Activated naive CD8-positive, alpha-beta T cell treated with anti-CD3 and anti-CD28 coated beads, Interleukin-2, amount 50 U/mL, for 24 hours (primary cell): ENCODE data around the gene RABL6.
"Not testable (repeated sequence)": the region's sequence is repeated elsewhere in the genome, so short reads cannot be mapped to it uniquely, and the experiment has no call there.

Experiments used
- ATAC-seq: fragments of 150-1000 bp; cut with Tn5 transposase; one replicate; pipeline ENCODE4 v1.10.0; 2021
- DNase-seq: peaks from one replicate; pipeline ENCODE4 v3.0.0; 2021
- H3K27ac Mint-ChIP-seq: one replicate; pipeline ENCODE4 v1.8.0; 2021; ENCODE audit warnings: mild to moderate bottlenecking, mixed read lengths
- H3K27me3 Mint-ChIP-seq: one replicate; pipeline ENCODE4 v1.8.0; 2021; ENCODE audit warnings: mixed read lengths
- H3K36me3 Mint-ChIP-seq: one replicate; pipeline ENCODE4 v1.8.0; 2021; ENCODE audit warnings: low read depth, mixed read lengths
- H3K4me1 Mint-ChIP-seq: one replicate; pipeline ENCODE4 v1.8.0; 2021; ENCODE audit warnings: mixed read lengths
- H3K4me3 Mint-ChIP-seq: one replicate; pipeline ENCODE4 v1.8.0; 2021; ENCODE audit warnings: mild to moderate bottlenecking, moderate library complexity, mixed read lengths
- H3K9me3 Mint-ChIP-seq: one replicate; pipeline ENCODE4 v1.8.0; 2021; ENCODE audit warnings: mixed read lengths

RABL6 gene

DNA sequence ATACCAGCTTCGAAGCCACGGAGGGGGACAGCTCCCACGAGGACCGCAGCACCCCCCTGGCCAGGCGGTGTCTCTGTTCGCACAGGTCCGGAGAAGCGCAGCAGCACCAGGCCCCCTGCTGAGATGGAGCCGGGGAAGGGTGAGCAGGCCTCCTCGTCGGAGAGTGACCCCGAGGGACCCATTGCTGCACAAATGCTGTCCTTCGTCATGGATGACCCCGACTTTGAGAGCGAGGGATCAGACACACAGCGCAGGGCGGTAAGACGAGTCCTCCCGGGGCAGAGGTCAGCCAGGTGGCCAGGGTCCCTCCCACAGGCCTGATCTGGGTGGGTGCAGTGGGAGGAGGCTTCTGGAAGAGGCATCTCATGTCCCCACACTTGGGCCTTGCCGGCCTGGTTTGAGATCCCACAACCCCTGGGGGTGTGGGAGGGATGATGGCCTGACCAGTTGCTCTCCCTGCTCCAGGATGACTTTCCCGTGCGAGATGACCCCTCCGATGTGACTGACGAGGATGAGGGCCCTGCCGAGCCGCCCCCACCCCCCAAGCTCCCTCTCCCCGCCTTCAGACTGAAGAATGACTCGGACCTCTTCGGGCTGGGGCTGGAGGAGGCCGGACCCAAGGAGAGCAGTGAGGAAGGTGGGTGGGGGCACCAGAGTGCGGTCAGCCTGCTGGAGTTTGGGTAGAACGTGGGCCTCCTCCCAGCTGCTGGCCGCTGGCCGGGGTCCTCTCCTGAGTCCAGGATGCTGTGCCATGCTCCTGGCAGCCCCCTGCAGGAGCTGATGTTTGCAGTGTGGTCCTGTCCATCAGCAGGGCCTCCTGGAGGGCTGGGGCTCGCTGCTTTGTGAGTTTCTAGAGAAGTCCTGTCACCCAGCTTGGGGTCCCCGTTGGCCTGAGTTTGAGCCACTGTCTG lies 31.7 kb downstream of the RABL6 start:
- Mint-ChIP-seq H3K4me1 (peaks cover 14% of the 10 kb centered on the region), H3K27ac (no peak overlapping the region), H3K27me3 (no peaks in the 10 kb centered on the region), H3K4me3 (no peak overlapping the region), H3K9me3 (no peaks in the 10 kb centered on the region), H3K36me3 (peaks cover 4% of the 10 kb centered on the region)
- no peak for DNase-seq
- ATAC-seq, result no peak

- no peak for DNase-seq
- H3K9me3 Mint-ChIP-seq, result no peaks in the 10 kb centered on the region
- peaks cover 3% of the 10 kb centered on the region for H3K27me3 Mint-ChIP-seq
- no peak overlapping the region for H3K27ac Mint-ChIP-seq
- H3K4me3 Mint-ChIP-seq, result no peak overlapping the region
- peaks cover 16% of the 10 kb centered on the region for H3K4me1 Mint-ChIP-seq
- ATAC-seq, result no peak
- H3K36me3 Mint-ChIP-seq, result peaks cover 4% of the 10 kb centered on the region
Observed at GRCh38 chr9:136840140-136840876, 32.6 kb downstream of the RABL6 start.

GRCh38 chr9:136840877-136841645 lies 33.3 kb downstream of the RABL6 start:
- peaks cover 3% of the 10 kb centered on the region for H3K27me3 Mint-ChIP-seq
- ATAC-seq (no peak), DNase-seq (no peak)
- H3K27ac Mint-ChIP-seq, result no peak overlapping the region
- no peak overlapping the region for H3K4me3 Mint-ChIP-seq
- peaks cover 4% of the 10 kb centered on the region for H3K36me3 Mint-ChIP-seq
- H3K9me3 Mint-ChIP-seq, result no peaks in the 10 kb centered on the region
- peaks cover 16% of the 10 kb centered on the region for H3K4me1 Mint-ChIP-seq

DNA sequence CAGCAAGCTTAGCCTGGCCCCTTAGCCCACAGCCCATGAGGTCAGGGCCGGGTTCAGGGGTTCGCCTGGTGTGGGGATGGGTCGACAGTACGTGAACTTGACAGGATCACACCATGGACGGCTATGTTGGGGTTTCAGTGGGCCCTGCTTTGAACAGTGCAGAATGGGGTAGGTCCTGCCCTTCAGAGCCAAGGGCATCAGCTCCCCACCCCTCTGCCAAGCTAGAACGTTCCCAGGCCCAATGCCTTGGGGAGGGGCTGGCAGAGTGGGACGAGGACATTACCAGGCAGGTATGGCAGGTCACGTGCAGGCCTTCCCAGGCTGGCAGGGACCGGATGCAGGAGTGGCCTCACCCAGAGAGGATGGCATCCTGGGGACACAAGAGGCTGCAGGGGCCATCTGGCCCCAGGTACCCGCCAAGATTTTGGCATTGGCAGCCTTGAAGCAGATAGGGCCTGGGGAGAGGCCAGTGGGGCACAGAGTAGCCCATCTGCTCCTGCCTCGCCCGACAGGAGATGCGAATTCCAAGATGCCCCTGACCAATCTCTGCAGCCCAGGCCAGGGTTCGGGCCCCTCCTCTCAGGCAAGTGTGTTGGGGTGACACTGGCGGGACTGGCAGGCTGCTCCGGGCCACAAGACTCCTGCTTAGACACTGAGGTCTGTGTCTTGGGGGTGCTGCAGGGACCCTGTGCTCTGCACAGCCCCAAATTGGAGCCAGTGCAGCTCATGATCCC lies 34.1 kb downstream of the RABL6 start:
- H3K27me3 Mint-ChIP-seq, result not testable (repeated sequence)

GRCh38 chr9:136842380-136842948 lies 34.7 kb downstream of the RABL6 start, which contains the start of gene AJM1:
TSS of gene AJM1 (plus strand) at chr9:136842478. CDS start at chr9:136844415, 1,937 bp downstream.
- H3K27ac Mint-ChIP-seq, H3K36me3 Mint-ChIP-seq, H3K9me3 Mint-ChIP-seq, H3K27me3 Mint-ChIP-seq: not testable (repeated sequence)
- H3K4me1 Mint-ChIP-seq, result peaks cover 17% of the 10 kb centered on the region
- ATAC-seq, result peak; percentile 81
- peak; percentile 84 for DNase-seq
- H3K4me3 Mint-ChIP-seq, result peak within 1 kb of the TSS; percentile 74

More for the DNA sequence above, 34.1 kb downstream of the RABL6 start:
- not testable (repeated sequence) for H3K9me3 Mint-ChIP-seq, ATAC-seq, H3K27ac Mint-ChIP-seq, DNase-seq, H3K36me3 Mint-ChIP-seq
- peaks cover 17% of the 10 kb centered on the region for H3K4me1 Mint-ChIP-seq
- peak overlapping the region; percentile 74 for H3K4me3 Mint-ChIP-seq

DNA sequence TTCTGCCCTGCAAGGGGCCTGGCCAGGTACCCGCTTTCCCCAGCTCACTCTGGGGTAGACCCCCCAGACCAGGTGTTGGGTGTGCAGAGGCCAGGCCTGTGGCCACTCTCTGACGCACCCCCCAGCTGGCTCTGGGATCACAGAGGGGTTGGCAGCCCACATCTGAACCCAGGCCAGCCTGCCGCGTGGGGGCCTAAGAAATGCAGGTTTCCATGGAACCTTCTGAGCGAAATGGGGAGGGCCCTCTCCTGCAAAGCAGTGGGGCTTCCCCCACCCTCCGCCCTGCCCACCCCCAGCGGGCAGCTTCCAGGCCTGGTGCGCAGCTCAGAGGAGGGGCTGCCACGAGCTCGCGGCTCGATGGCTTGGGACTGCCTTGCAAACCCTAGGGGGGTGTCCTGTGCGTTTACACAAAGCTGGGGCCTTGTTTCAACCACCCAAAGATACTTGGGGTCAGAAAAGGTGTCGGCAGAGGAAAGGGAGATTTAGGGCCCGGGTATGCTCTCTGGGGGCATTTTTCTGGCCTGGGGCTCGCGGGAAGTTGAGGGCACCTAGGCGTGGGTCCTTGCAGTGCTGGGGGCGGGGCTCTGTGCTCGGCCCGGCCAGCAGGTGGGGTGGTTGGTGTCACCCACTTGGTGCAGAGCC lies 35.5 kb downstream of the RABL6 start:
- not testable (repeated sequence) for DNase-seq, H3K9me3 Mint-ChIP-seq, ATAC-seq, H3K27ac Mint-ChIP-seq, H3K36me3 Mint-ChIP-seq
- peaks cover 23% of the 10 kb centered on the region for H3K4me1 Mint-ChIP-seq
- peaks cover 14% of the 10 kb centered on the region for H3K27me3 Mint-ChIP-seq
- peak overlapping the region; percentile 50 for H3K4me3 Mint-ChIP-seq

DNA sequence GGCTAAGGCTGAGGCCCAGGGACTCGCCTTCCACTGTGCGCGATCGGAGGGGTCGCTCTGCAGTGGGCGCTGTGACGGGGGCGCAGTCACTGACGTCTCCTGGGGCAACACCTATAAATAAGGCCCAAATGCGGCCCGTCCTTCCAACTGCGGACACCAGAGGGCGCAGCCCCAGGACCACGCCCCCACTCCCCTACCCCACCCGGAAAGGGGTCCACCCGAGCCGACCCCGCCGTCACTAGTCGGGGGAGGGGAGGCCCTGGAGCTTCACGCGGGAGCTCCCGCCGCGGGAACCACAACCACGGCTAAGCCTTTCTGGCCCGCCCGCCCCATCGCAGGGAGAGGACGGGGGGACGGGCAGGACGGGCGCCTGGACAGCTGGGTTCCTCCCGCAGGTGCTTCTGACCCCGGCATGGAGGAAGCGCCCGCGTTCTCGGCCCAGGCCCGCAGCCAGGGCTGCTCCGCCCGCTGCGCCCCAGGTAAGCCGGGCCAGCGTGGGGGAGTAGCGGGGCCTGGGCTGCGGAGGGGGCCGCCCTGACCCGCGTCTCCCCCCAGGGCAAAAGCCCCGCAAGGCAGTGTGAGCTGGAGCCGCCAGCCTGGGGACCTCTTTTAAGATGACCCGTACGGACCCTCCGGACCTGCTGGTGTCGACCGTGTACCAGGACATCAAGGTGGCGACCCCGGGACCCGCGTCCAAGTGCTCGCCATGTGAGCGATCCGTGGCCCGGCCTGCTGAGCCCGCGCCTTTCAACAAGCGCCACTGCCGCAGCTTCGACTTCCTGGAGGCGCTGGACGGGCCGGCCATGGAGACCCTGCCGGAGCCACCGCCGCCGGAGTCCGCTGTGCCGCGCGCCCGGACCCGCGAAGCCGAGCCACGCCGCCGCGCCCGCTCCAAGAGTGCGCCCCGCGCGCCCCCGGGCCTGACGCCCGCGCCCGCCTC lies 36.3 kb downstream of the RABL6 start:
- peaks cover 14% of the 10 kb centered on the region for H3K27me3 Mint-ChIP-seq
- H3K27ac Mint-ChIP-seq, result not testable (repeated sequence)

DNA sequence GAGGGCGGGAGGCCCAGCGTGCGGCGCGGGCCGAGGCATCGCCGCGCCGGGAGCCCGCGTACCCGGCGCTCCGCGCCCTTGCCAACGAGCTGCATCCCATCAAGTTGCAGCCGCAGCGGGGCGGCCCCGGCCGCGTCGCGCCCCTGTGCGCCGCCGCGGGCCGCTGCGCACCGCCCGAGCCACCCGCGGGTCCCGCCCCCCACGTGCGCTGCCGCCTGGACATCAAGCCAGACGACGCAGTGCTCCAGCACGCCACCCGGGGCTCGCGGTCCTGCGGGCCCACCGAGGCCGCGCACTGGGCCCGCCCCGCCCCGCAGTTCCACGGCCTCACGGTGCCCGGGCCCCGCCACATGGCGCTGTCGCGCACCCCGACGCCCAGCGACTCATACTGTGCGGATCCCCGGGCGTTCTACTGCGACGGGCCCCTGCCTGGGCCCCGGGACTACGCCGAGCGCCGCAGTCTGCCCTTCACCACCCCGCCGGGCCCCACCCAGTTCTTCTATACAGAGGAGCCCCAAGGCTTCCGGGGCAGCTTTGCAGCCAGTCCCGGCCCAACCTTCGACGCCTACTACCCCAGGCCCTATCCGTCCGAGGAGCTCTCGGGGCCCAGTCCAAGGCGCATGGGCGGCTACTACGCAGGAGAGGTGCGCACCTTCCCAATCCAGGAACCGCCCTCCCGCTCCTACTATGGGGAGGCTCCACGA lies 37.2 kb downstream of the RABL6 start:
- peaks cover 14% of the 10 kb centered on the region for H3K27me3 Mint-ChIP-seq
- DNase-seq, result no peak
- no peak overlapping the region for H3K4me3 Mint-ChIP-seq
- no peak for ATAC-seq
- peaks cover 3% of the 10 kb centered on the region for H3K36me3 Mint-ChIP-seq
- peaks cover 30% of the 10 kb centered on the region for H3K4me1 Mint-ChIP-seq
- no peaks in the 10 kb centered on the region for H3K9me3 Mint-ChIP-seq
- no peak overlapping the region for H3K27ac Mint-ChIP-seq

More for the DNA sequence above, 36.3 kb downstream of the RABL6 start:
- DNase-seq (peak; percentile 74), ATAC-seq (peak; percentile 3)
- not testable (repeated sequence) for H3K36me3 Mint-ChIP-seq, H3K9me3 Mint-ChIP-seq
- peaks cover 25% of the 10 kb centered on the region for H3K4me1 Mint-ChIP-seq
- H3K4me3 Mint-ChIP-seq, result peak overlapping the region; percentile 50

DNA sequence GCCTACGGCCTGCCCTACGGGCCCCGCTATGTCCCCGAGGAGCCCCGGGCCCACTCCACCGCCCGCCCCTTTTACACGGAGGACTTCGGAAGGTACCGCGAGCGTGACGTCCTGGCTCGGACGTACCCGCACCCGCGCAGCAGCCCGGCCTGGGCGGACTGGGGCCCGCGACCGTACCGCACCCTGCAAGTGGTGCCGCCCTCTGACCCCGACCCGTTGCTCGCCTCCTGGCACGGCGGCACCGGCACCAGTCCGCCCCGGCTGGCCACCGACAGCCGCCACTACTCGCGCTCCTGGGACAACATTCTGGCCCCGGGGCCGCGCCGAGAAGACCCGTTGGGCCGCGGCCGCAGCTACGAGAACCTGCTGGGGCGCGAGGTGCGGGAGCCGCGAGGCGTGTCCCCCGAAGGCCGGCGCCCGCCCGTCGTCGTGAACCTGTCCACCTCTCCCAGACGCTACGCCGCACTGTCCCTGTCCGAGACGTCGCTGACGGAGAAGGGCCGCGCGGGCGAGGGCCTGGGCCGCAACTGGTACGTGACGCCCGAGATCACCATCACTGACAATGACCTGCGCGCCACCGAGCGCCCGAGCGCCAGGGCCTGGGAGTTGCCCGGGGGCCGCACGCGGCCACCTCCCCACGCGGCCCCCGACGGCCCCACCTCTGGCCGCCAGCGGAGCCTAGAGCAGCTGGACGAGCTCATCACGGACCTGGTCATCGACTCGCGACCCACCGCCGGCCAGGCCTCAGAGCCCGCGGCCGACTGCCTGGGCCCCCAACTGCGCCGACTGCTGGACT lies 37.9 kb downstream of the RABL6 start:
- Mint-ChIP-seq H3K4me1 (peaks cover 28% of the 10 kb centered on the region), H3K27ac (no peak overlapping the region), H3K27me3 (peaks cover 14% of the 10 kb centered on the region), H3K9me3 (no peaks in the 10 kb centered on the region), H3K4me3 (no peak overlapping the region), H3K36me3 (no peaks in the 10 kb centered on the region)
- no peak for ATAC-seq
- DNase-seq, result no peak

- no peak for DNase-seq
- H3K27me3 Mint-ChIP-seq, result peaks cover 14% of the 10 kb centered on the region
- H3K4me1 Mint-ChIP-seq, result peaks cover 26% of the 10 kb centered on the region
- H3K36me3 Mint-ChIP-seq, result no peaks in the 10 kb centered on the region
- no peak for ATAC-seq
- no peak overlapping the region for H3K4me3 Mint-ChIP-seq
- H3K27ac Mint-ChIP-seq, result no peak overlapping the region
- H3K9me3 Mint-ChIP-seq, result no peaks in the 10 kb centered on the region
Observed at GRCh38 chr9:136846376-136847087, 38.8 kb downstream of the RABL6 start.
